ENCODE data around the gene POLG. TPM values are rescaled to one million over a fixed set of nuclear protein-coding genes. Genes with fewer than 3 reads are reported as not detected.
A peak's percentile ranks its signal among the peaks of the same experiment; 100 is the strongest.

The POLG gene
- total and polyA plus RNA-seq, 2 of the 13 experiments (the other 11 are each of a cell fraction or from before 2014, with no cell fraction given) = 26.6 to 35.5 TPM

DNA sequence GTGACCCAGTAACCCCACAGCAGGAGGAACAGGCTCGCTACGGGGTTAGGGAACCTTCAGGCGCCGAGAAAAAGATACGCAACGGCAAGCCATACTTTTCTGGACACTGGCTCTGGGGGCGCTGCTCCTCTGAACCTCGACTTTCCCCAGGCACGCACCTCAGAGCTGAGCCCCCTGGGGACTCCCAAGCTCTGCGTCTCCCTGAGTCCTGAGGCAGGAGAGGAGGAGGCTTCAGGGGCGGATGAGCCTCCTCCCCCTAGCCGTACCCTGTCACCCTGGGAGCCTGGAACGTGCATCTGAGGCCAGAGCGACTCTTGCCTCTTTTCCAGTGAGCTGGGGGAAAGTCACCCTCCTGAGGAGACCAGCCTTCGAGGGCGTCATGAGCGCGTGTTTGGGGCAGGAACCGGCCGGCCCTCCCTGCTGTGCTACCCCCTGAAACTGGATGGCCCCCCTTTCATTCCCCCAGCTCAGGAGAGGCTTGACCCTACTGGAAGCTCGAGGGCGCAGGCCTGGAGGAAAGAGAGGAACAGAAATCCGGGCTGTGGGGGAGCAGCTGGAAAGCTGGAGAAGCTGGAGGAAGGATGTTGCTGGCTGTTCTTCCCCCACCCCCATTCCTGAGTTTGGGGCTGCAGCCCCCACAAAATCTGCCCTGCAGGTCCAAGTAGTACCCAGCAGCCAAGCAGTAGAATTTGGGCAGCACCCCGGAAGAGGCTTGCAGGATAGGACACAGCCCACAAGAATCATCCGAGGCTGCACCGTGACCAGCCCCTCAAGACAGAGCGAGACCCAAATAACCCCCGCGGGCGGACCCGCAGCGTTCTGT is 25.1 kb upstream of the POLG start:
- WGBS (ENCODE audit: low lambda C conversion rate) = 27% methylated on average over 15 of the region's 32 CpGs
- H3K27ac ChIP-seq (ENCODE audit: extremely low read length, insufficient read depth, low read length) = no peak overlapping the region
- no peaks in the 10 kb centered on the region for H3K9me3 ChIP-seq (ENCODE audit: low read length)
- peaks cover 7% of the 10 kb centered on the region for H3K4me1 ChIP-seq (ENCODE audit: insufficient read depth, low read length)
- no peak overlapping the region for H3K9ac ChIP-seq (ENCODE audit: insufficient read depth, low read depth, low read length)
- ATAC-seq (no peak), DNase-seq (ENCODE audit: low spot score) (no peak), FAIRE-seq (no peak)
- H2AFZ ChIP-seq (ENCODE audit: low read length) = no peak overlapping the region
- ChIA-PET CTCF (ENCODE audit: low intra/inter-chr PET ratio, low total read pairs) (interaction anchor here (3.0 to 3.5 kb wide), 2 partner anchors 71 to 113 kb away, joined by 22 to 45 read pairs; no protein-coding TSS in a partner anchor), POLR2A (interaction anchor here (1.1 kb wide), 1 partner anchor 25 kb away, joined by 4 read pairs; the partner anchor contains the start of gene POLG)
- peak overlapping the region; percentile 88; the same call in 1 of the 2 replicates for H3K4me2 ChIP-seq (ENCODE audit: low read depth, low read length)
- H3K36me3 ChIP-seq (replicated peaks in 1 of 2; ENCODE audit: control insufficient read depth in 1 of 2, insufficient read depth in 2 of 2, low read length in 2 of 2) = no peaks in the 10 kb centered on the region
- no TSS peak for BruUV-seq (replicated peaks)
- in situ Hi-C loops (cut with HindIII; ENCODE audit: extremely low pct_ligation_motif_present, low pct_unique_long_range_greater_than_20kb) = loop anchor here (5.0 kb wide), 2 partner anchors 73 to 113 kb away; no protein-coding TSS in a partner anchor
- intact Hi-C loops (cut with micrococcal nuclease; ENCODE audit: unreplicated experiment) = loop anchor here (2.0 to 5.0 kb wide), 2 partner anchors 58 to 113 kb away; no protein-coding TSS in a partner anchor
- peaks cover 8% of the 10 kb centered on the region for H4K20me1 ChIP-seq (ENCODE audit: insufficient read depth, low read length)
- H3K4me3 ChIP-seq (replicated peaks in 1 of 3; ENCODE audit: insufficient read depth in 1 of 3, low read depth in 2 of 3, low read length in 3 of 3) = peak overlapping the region in 1 of 3 experiments; percentile 72; a peak in 1 of 6 replicates
- H3K79me2 ChIP-seq (ENCODE audit: insufficient read depth, low read length) = no peaks in the 10 kb centered on the region
- H3K27me3 ChIP-seq (ENCODE audit: control insufficient read depth in 1 of 2, insufficient read depth in 2 of 2, low read length in 2 of 2) = peaks cover 8 to 79% of the 10 kb centered on the region in 2 experiments
- no peak for TF ChIP-seq MTA3 (CRISPR knock-in tag; IDR thresholded peaks at IDR 0.05)
- TF ChIP-seq, protein P1, sequence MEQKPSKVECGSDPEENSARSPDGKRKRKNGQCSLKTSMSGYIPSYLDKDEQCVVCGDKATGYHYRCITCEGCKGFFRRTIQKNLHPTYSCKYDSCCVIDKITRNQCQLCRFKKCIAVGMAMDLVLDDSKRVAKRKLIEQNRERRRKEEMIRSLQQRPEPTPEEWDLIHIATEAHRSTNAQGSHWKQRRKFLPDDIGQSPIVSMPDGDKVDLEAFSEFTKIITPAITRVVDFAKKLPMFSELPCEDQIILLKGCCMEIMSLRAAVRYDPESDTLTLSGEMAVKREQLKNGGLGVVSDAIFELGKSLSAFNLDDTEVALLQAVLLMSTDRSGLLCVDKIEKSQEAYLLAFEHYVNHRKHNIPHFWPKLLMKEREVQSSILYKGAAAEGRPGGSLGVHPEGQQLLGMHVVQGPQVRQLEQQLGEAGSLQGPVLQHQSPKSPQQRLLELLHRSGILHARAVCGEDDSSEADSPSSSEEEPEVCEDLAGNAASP (CRISPR knock-in tag; IDR thresholded peaks at IDR 0.05; ENCODE audit: borderline replicate concordance) = no peak
- no peak for TF ChIP-seq ZNF501 (CRISPR knock-in tag; IDR thresholded peaks at IDR 0.05)
- TF ChIP-seq, protein P2, sequence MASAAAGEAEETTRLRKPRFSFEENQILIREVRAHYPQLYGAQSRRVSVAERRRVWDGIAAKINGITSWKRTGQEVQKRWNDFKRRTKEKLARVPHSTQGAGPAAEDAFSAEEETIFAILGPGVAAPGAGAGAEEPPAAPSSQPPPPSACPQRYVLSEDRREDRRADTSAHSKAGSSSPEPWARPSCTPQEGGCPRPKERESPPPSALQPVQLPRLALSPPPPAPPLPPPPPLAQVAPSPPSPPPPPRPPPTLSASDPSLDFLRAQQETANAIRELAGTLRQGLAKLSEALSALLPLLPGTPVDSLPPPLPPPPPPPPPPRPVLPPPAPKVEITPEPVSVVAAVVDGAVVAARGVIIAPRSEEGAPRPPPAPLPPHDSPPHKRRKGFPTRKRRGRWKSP (CRISPR knock-in tag; IDR thresholded peaks at IDR 0.05) = no peak
- no peak for TF ChIP-seq PRMT3 (CRISPR knock-in tag; IDR thresholded peaks at IDR 0.05; ENCODE audit: borderline replicate concordance, low read depth)
- TF ChIP-seq ZFP82 (CRISPR knock-in tag; IDR thresholded peaks at IDR 0.05; ENCODE audit: borderline replicate concordance) = no peak
- no peak for TF ChIP-seq NR2F2 (IDR thresholded peaks at IDR 0.05; ENCODE audit: borderline replicate concordance, low read depth)
- no peak for TF ChIP-seq KMT2A (CRISPR knock-in tag; IDR thresholded peaks at IDR 0.05)
- TF ChIP-seq ZNF451 (CRISPR knock-in tag; IDR thresholded peaks at IDR 0.05) = no peak
- no peak for TF ChIP-seq ASH2L (IDR thresholded peaks at IDR 0.05; ENCODE audit: insufficient read length, low read depth, low read length)
- no peak for TF ChIP-seq KLF15 (CRISPR knock-in tag; IDR thresholded peaks at IDR 0.05; ENCODE audit: borderline replicate concordance)
- TF ChIP-seq ZNF326 (CRISPR knock-in tag; IDR thresholded peaks at IDR 0.05; ENCODE audit: borderline replicate concordance) = no peak
- no peak for TF ChIP-seq ZNF772 (CRISPR knock-in tag; IDR thresholded peaks at IDR 0.05)
- no peak for TF ChIP-seq MEF2D (CRISPR knock-in tag; IDR thresholded peaks at IDR 0.05)
- TF ChIP-seq, protein P3, sequence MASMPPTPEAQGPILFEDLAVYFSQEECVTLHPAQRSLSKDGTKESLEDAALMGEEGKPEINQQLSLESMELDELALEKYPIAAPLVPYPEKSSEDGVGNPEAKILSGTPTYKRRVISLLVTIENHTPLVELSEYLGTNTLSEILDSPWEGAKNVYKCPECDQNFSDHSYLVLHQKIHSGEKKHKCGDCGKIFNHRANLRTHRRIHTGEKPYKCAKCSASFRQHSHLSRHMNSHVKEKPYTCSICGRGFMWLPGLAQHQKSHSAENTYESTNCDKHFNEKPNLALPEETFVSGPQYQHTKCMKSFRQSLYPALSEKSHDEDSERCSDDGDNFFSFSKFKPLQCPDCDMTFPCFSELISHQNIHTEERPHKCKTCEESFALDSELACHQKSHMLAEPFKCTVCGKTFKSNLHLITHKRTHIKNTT (CRISPR knock-in tag; IDR thresholded peaks at IDR 0.05) = no peak
- no peak for TF ChIP-seq SPEN (CRISPR knock-in tag; IDR thresholded peaks at IDR 0.05; ENCODE audit: low read depth)
- TF ChIP-seq, protein P4, sequence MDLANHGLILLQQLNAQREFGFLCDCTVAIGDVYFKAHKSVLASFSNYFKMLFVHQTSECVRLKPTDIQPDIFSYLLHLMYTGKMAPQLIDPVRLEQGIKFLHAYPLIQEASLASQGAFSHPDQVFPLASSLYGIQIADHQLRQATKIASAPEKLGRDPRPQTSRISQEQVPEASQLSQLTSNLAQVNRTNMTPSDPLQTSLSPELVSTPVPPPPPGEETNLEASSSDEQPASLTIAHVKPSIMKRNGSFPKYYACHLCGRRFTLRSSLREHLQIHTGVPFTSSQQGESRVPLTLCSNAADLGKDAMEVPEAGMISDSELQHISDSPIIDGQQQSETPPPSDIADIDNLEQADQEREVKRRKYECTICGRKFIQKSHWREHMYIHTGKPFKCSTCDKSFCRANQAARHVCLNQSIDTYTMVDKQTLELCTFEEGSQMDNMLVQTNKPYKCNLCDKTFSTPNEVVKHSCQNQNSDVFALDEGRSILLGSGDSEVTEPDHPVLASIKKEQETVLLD (CRISPR knock-in tag; IDR thresholded peaks at IDR 0.05; ENCODE audit: low read depth) = no peak

All from HepG2 (cell line).